Fibroblast of lung (primary cell): ENCODE results near the gene POLN.

ENCODE experiments used
- EZH2 ChIP-seq: IDR thresholded peaks from 2 replicates; pipeline ENCODE4 v1.5.1; 2012; ENCODE audit warnings: low read length, control low read depth, mild to moderate bottlenecking; ENCODE audit errors: missing control alignments
- TF ChIP-seq, protein P1 (sequence below), 2 donors: IDR thresholded peaks in 1 of 2; conservative IDR thresholded peaks in 1 of 2; 1 replicate in 1 of 2; 2 replicates in 1 of 2; pipeline ENCODE4 v1.5.1; 2011 to 2012; ENCODE audit warnings: low read length in 2 of 2, control low read depth in 1 of 2, inconsistent platforms in 1 of 2, low read depth in 1 of 2, mild to moderate bottlenecking in 1 of 2

- TF ChIP-seq, protein P1, sequence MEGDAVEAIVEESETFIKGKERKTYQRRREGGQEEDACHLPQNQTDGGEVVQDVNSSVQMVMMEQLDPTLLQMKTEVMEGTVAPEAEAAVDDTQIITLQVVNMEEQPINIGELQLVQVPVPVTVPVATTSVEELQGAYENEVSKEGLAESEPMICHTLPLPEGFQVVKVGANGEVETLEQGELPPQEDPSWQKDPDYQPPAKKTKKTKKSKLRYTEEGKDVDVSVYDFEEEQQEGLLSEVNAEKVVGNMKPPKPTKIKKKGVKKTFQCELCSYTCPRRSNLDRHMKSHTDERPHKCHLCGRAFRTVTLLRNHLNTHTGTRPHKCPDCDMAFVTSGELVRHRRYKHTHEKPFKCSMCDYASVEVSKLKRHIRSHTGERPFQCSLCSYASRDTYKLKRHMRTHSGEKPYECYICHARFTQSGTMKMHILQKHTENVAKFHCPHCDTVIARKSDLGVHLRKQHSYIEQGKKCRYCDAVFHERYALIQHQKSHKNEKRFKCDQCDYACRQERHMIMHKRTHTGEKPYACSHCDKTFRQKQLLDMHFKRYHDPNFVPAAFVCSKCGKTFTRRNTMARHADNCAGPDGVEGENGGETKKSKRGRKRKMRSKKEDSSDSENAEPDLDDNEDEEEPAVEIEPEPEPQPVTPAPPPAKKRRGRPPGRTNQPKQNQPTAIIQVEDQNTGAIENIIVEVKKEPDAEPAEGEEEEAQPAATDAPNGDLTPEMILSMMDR (conservative IDR thresholded peaks at IDR 0.05 in 1 of 2, IDR thresholded peaks at IDR 0.05 in 1 of 2; ENCODE audit: low read depth in 1 of 2, low read length in 2 of 2): no peak
- TF ChIP-seq EZH2: no peak
These were observed 9.3 kb upstream of the POLN start for GRCh38 chr4:2251073-2251794.
